Ovary (tissue), 10 donors: ENCODE results near the gene SOX10. TPM values are rescaled to one million over a fixed set of nuclear protein-coding genes. Genes with fewer than 3 reads are reported as not detected.

Experiments used
- DNase-seq, 5 donors: peaks; one replicate each; pipeline ENCODE4 v3.0.0-alpha.2; 2019 to 2020
- H3K27ac ChIP-seq, 2 donors: fragments of 200-600 bp; one replicate each; pipeline versions ENCODE4 v1.5.1 to v1.8.0; 2019 to 2022
- H3K27me3 ChIP-seq: fragments of 200-600 bp; one replicate; pipeline ENCODE4 v1.8.0; 2022
- H3K36me3 ChIP-seq: fragments of 200-600 bp; sonication (generic); one replicate; pipeline ENCODE4 v1.5.1; 2019
- H3K4me1 ChIP-seq: one replicate; pipeline ENCODE4 v1.8.1; 2013; ENCODE audit warnings: mild to moderate bottlenecking, moderate library complexity; ENCODE audit not compliant: insufficient read depth
- H3K4me3 ChIP-seq: fragments of 200-600 bp; sonication (generic); one replicate; pipeline ENCODE4 v1.5.1; 2017
- H3K9me3 ChIP-seq, 2 donors: fragments of 200-600 bp in 1 of 2; sonication (generic) in 1 of 2; one replicate each; pipeline versions ENCODE4 v1.5.1 to v1.8.1; 2013 to 2019; ENCODE audit warnings: mild to moderate bottlenecking in 1 of 2, moderate library complexity in 1 of 2
- EP300 ChIP-seq: sonication (generic); formaldehyde crosslinking; IDR thresholded peaks from one replicate; pipeline ENCODE4 v1.6.1; 2017; ENCODE audit warnings: antibody characterized with exemption
- POLR2A ChIP-seq: fragments of 450-650 bp; IDR thresholded peaks from one replicate; pipeline ENCODE4 v1.6.1; 2017; ENCODE audit warnings: antibody characterized with exemption, mild to moderate bottlenecking, moderate library complexity
- WGBS, 3 donors: extraction: QIAGEN DNeasy Blood & Tissue Kit in 1 of 3; methylation state at CpG; one replicate each; pipeline versions ENCODE4 v1.1.5 to v1.1.7; 2013 to 2017; 5-methylcytosine and 5-hydroxymethylcytosine counted together
- intact Hi-C, 4 donors: fragments of 100-400 bp; cut with DNase I; formaldehyde crosslinking; loops; one replicate each; pipeline versions ENCODE4 v1.11.0 to v1.15.1; 2022 to 2023
- long read RNA-seq, 3 donors: library from polyadenylated mRNA in 2 of 3; unstranded in 2 of 3; transcript quantifications; one replicate each; pipeline ENCODE4 v2.0.0 and lab custom pipeline, GENCODE V29; 2021 to 2026
- polyA plus RNA-seq, 2 donors: library from polyadenylated mRNA; stranded (reverse); fragments of 200-250 nt in 1 of 2; fragments of 350-450 nt in 1 of 2; fragmentation: Illumina TruSeq in 1 of 2; extraction: RNeasy Lipid Tissue Mini Kit (QIAGEN cat#74804) in 1 of 2; gene quantifications; one replicate each; pipeline ENCODE4 v1.2.3, GENCODE V29; 2013 to 2014
- total RNA-seq, 7 donors: library from RNA; depleted of rRNA in 2 of 7; stranded (reverse); fragments of >200 nt in 2 of 7; fragmentation: NEBNext Ultra II Directional in 3 of 7; extraction: Animal tissue kit (Norgen Biotek cat#: 25700) in 3 of 7; gene quantifications; one replicate each; pipeline versions ENCODE4 v1.1.0 to v1.2.4, GENCODE V29; 2016 to 2023
- TF ChIP-seq, protein P1 (sequence below), 3 donors: fragments of 450-650 bp in 2 of 3; fragments of 200-600 bp in 1 of 3; IDR thresholded peaks; one replicate each; pipeline versions ENCODE4 v1.5.1 to v1.8.0; 2016 to 2022; ENCODE audit warnings: antibody characterized with exemption in 3 of 3, mild to moderate bottlenecking in 1 of 3
- donor health status: DM: no; HTN: no; CAD: no; lungs with moderate emphysema.
- donor health status: DM: no; HTN: no; CAD: no.
- donor health status: Bipolar disorder and iron deficiency.
- donor health status: DM: yes; HTN: yes; CAD: no.
- donor health status: DM: no; HTN: no; CAD: no.
- donor health status: DM: yes; HTN: yes; CAD: no.

The SOX10 gene
- total RNA-seq (1 to 10 TPM in 3 of 7 donors, under 1 TPM in 2, not detected in 2; 0.11 to 3.2 (median 1.3) TPM), polyA plus RNA-seq (1 to 10 TPM in 1 of 2 donors, under 1 TPM in 1; 0.61 to 1.9 TPM)
- long read RNA-seq, donor 1, result 0 reads
- long read RNA-seq, donor 2, result 0 reads
- long read RNA-seq, donor 3, partial matches to known transcripts, result 1 of 2 reads
- long read RNA-seq, donor 3, other reads (novel, unspliced or antisense), result 1 of 2 reads

DNA sequence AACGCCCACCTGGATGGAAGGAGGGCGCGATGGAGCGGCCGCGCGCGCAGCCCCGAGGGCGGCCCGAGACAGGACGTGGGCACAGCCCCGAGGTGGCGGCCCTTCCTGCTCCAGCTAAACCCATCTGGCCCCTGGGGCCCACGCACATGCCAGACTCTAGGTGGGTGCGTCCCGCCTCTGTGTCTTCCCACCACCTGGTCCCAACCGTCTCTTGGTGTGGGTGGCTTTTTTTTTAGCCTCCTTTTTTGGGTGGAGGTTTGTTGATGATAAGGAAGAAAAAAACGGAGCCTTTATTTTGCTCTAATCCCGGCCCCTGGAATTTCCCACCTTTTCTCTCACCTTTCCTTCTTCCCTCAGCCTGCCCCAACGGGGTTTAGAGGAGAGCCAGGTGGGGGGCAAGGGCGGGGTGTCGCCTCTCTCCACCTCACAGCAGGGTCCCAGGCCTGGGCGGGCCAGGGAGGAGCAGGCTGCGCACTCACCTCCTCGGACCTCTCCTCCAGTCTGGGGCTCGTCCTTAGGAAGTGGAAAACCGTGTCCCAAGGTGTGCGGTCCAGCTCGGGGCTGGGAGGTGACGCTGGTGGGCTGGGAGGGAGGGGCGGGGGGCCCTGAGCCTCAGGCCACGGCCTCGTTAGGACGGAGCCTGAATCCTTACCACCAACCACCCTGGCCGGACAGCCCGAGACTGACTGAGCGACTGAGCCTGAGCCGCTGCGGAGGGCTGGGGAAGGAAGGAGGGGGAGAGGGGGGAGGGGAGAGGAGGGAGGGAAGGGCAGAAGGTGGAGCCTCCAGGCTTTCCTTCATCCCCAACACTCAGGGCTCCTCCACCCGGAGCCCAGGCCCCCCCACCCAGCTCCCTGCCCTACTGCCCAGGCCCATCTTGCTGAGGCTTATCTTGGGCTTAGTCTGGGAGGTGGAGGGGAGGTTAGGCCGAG is at the start of gene SOX10:
SOX10 (minus strand) TSS at position 696 of the 932 bp plus-strand sequence. CDS start 771 bp downstream, outside the sequence.
- Histone ChIP-seq H3K27ac (no peak within 1 kb of the TSS), H3K27me3 (no peaks in the 10 kb centered on the region), H3K9me3 (no peaks in the 10 kb centered on the region), H3K36me3 (no peaks in the 10 kb centered on the region), H3K4me1 (no peaks in the 10 kb centered on the region), H3K4me3 (no peak within 1 kb of the TSS)
- no peak for DNase-seq
- intact Hi-C loops, result no loop called here
- 81 to 85% (median 84%) methylated on average over 40 to 42 of the region's 42 CpGs for WGBS, 3 donors
- TF ChIP-seq, protein P1, sequence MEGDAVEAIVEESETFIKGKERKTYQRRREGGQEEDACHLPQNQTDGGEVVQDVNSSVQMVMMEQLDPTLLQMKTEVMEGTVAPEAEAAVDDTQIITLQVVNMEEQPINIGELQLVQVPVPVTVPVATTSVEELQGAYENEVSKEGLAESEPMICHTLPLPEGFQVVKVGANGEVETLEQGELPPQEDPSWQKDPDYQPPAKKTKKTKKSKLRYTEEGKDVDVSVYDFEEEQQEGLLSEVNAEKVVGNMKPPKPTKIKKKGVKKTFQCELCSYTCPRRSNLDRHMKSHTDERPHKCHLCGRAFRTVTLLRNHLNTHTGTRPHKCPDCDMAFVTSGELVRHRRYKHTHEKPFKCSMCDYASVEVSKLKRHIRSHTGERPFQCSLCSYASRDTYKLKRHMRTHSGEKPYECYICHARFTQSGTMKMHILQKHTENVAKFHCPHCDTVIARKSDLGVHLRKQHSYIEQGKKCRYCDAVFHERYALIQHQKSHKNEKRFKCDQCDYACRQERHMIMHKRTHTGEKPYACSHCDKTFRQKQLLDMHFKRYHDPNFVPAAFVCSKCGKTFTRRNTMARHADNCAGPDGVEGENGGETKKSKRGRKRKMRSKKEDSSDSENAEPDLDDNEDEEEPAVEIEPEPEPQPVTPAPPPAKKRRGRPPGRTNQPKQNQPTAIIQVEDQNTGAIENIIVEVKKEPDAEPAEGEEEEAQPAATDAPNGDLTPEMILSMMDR (IDR thresholded peaks at IDR 0.05), result no peak
- TF ChIP-seq EP300 (no peak), POLR2A (no peak)

DNA sequence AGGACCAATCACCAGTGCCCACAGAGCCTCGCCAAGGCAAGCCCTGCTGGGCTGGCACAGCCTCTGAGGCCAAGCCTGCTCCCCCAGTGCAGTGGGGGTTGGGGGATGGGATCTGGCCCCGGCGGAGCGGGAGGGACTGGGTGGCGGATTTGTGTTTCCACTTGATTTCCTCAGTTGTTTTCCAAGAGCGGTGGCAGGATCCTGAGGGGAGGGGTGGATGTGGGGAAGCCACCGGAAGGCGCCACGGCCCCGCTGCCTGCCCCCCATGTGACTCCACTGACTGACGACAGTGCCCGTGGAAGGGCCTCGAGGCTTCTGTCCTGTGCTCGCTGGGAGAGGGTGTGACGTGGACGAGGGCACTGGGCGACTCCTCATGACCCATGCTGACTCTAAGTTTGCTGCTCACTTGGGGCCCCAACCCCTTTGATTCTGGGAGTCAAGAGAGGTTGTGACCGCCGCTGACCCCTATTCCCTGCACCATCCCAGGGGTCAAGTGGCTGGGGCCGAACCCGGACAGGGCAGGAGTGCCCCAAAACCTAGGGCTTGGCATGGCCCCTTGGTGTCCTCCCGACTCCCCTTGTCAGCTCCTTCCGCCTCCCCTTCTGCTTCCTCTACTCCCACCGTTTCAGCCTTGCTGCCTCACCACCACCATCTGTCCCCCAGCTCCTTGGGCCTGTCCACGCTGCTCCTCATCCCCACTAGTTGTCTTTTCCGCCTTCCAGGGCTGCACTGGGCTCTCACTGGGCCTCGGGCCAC is 49.3 kb upstream of the SOX10 start:
- Histone ChIP-seq H3K9me3 (no peaks in the 10 kb centered on the region), H3K36me3 (no peaks in the 10 kb centered on the region), H3K4me1 (peaks cover 4% of the 10 kb centered on the region), H3K27ac (no peak overlapping the region), H3K4me3 (no peak overlapping the region), H3K27me3 (no peaks in the 10 kb centered on the region)
- DNase-seq, result no peak
- TF ChIP-seq EP300, result no peak
- TF ChIP-seq, protein P1 (IDR thresholded peaks at IDR 0.05), result no peak
- TF ChIP-seq POLR2A, result no peak
- intact Hi-C loops, result no loop called here
- WGBS, 3 donors, result 78 to 80% (median 79%) methylated on average over 26 to 27 of the region's 27 CpGs

DNA sequence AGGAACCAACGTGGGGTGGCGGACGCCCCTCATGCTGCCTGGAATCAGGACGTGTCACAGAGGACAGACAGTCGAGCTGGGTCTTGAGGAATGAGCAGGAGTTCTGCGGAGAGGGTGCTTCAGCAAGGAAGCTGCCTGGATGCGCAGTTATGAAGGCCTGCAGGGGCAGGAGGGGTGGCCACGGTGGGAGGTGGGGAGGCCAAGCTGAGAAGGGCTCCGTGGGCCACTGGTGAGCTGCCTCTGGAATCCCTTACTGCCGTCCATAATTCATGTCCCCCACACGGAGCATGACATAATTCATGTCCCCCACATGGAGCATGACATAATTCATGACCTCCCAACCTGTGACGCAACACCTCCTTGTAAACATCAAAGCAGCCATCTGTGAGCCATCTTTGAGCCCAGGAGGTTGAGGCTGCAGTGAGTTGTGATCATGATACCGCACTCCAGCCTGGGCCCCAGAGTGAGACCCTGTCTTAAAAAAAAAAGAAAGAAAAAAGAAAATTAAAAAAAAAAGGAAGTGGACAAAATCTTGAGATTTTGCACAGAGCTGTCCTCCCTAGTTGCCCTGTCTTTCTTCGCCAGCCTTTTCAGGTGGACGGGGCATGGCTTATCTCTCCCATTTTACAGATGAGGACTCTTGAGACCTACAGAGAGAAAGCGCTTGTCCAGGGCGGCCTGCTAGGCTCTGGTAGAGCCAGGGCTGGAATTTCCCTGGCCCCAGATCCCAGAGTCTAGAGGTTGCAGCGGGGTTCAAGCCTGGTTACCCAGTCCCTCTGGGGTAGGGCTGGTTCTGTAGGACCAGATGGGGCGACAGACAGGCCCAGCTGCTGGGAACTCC is 48.5 kb upstream of the SOX10 start:
- Histone ChIP-seq H3K36me3 (no peaks in the 10 kb centered on the region), H3K27me3 (no peaks in the 10 kb centered on the region), H3K4me3 (no peak overlapping the region), H3K9me3 (no peaks in the 10 kb centered on the region), H3K27ac (no peak overlapping the region), H3K4me1 (peaks cover 4% of the 10 kb centered on the region)
- intact Hi-C loops, result no loop called here
- DNase-seq, result peak in 1 of 5 donors; percentile 48
- TF ChIP-seq, protein P1 (IDR thresholded peaks at IDR 0.05), result no peak
- TF ChIP-seq EP300 (no peak), POLR2A (no peak)
- WGBS, 3 donors, result 75 to 83% (median 81%) methylated on average over 18 to 19 of the region's 19 CpGs

DNA sequence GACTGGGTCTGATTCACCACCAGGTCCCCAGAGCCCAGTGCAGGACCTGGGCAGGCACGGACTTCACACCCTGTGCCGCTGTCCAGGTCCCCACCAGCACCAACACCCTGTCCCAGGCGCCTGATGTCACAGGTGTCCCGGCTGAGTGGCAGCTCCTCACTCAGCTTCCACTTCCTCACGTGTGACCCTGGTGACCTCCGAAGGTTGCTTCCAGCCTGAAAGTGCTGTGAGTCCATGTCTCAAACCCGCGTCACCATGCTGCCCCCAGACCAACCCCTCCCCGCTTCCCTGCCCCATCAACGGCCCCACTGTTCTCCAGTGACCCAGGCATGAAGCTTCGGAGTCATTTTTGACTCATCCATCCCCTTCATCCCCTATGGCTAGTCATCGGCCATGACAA is 47.1 kb upstream of the SOX10 start:
- intact Hi-C loops, result no loop called here
- no peaks in the 10 kb centered on the region for H3K27me3 ChIP-seq
- no peaks in the 10 kb centered on the region for H3K36me3 ChIP-seq
- DNase-seq, result no peak
- H3K4me3 ChIP-seq, result no peak overlapping the region
- no peak overlapping the region for H3K27ac ChIP-seq
- peaks cover 4% of the 10 kb centered on the region for H3K4me1 ChIP-seq
- TF ChIP-seq, protein P1 (IDR thresholded peaks at IDR 0.05), result no peak
- TF ChIP-seq EP300 (no peak), POLR2A (no peak)
- no peaks in the 10 kb centered on the region for H3K9me3 ChIP-seq
- 90 to 96% (median 92%) methylated on average over 12 of the region's 12 CpGs for WGBS, 3 donors
